ENCODE data around the gene SLC7A11.

Gene SLC7A11

DNA sequence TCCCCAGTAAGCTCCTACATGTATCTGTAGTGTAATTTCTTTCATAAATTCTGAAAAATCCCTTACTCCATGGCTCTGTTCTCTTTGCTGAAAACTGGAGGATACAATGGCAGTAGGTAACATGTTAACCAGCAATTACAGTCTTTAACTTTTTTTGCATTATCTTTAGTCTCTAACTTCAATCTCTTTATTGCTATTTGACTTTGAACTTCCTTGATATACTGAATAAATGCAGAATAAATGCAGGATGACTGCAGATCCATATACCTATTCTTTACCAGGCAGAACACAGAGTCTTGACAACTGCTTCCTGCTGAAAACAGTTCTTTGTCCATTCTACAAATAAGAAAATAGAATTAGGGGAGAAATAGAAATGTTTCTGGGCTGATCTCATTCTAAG is 101.3 kb downstream of the SLC7A11 start:
- no peak for DNase-seq

DNA sequence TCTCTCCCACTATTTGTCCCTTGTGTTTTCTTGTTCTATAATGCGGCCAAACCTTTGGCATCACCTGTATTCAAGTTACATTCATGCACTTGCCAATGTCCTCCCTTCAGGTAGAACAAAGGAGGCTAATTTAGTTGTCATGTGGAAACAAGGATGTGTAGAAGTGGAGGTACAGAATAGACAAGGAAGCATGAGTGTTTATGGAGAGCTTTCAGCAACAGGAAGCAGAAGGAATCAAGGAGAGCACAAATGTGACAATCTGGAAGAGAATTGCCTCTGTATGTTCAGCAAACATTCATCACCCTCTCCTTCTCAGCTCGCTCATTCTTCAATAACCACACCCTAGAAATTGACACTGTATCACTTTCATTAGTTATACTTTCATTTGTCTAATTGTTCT is 103.4 kb downstream of the SLC7A11 start:
- DNase-seq, result no peak

DNA sequence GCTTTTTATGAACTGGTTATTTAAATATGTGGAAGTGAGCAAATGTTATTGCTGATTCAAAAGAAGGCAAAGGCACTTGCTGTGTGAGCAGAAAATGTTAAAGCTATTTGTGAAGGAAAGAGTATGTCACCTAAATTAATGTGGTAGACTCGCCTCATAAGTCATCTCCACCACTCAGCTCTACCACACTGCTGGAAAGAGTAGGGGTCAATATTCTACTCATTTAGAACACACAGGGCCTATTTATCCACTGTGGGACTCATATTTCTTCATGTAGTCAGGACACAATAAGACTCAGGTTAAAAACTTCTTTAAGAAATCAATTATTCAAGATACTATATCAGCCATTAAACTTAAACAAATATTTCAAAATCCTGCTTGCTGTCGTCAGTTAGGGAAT is 106.5 kb downstream of the SLC7A11 start:
- DNase-seq, result no peak

DNA sequence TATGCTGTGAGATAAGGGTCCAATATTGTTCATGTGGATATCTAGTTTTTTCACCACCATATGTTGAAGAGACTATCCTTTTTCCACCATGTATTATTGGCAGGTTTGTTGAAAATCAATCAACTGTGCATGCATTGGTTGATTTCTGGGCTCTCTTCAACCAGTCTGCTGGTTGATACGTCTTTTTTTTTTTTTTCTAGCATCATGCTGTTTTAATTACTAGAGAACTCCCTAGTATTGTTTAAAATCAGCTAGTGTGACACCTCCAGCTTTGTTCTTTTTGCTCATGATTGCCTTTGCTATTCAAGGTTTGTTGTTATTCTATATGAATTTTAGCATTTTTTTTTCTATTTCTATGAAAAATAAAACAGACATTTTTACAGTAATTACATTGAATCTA is 123.9 kb downstream of the SLC7A11 start:
- no peak for DNase-seq

DNA sequence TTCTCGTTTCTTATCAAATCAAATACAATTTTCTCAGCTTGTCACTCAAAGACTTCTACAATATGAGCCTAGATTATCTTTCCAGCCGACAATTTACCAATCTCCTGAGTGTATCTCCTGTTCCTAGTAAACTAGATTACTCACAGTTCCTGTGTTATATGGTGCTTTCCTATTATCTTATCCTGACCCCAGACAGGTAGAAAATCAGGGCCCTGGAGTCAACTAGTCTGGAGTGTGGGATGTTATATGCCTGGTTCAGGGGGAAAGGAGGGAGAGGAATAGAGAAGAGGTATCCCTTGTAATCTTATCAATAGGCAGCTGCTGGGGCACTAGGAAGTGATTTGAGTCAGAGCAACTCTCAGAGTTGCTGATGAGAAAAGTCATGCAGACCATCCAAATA is 127.1 kb downstream of the SLC7A11 start:
- DNase-seq, result no peak

DNA sequence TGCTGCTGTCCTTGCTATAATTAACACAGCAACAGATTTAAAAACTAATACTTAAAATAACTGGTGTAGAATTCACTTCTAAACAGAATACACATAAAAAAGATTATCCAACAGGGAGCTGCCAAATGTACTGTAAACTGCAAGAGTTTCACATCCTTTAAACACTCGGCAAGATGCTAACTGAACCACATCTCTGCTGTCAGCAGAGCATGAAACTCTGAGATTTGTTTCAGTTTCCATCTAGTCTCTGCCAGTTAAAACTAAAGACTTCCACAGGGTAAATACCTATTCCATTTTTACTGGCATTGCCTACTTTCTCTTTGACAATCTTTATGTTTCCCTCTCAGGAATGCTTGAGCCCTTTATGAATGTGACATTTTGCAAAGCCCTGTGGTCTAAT is 127.7 kb downstream of the SLC7A11 start:
- DNase-seq, result no peak

Measured in NCI-H1105 treated with DMSO at 0.1 percent for 48 hours (cell line).